SK-N-SH treated with all-trans-retinoic acid at 6 μM for 48 hours (cell line): ENCODE data around the gene PRL.

Experiments used
- ARNTL ChIP-seq: fragments of 450-650 bp; formaldehyde crosslinking; IDR thresholded peaks from 2 replicates; pipeline ENCODE4 v1.5.0; 2020; ENCODE audit warnings: low read depth, mild to moderate bottlenecking, moderate library complexity, borderline replicate concordance
- BACH2 ChIP-seq: fragments of 250-450 bp; sonication (Bioruptor Pico); IDR thresholded peaks from 2 replicates; pipeline ENCODE4 v1.9.0; 2021; ENCODE audit warnings: mild to moderate bottlenecking, borderline replicate concordance
- ESRRG ChIP-seq: fragments of 250-450 bp; sonication (Bioruptor Pico); IDR thresholded peaks from 2 replicates; pipeline ENCODE4 v1.6.1; 2021; ENCODE audit warnings: mild to moderate bottlenecking
- ISL1 ChIP-seq: fragments of 250-450 bp; sonication (Bioruptor Pico); IDR thresholded peaks from 2 replicates; pipeline ENCODE4 v2.1.2; 2022; ENCODE audit warnings: mild to moderate bottlenecking, moderate library complexity
- TOX ChIP-seq: fragments of 250-450 bp; sonication (Bioruptor Pico); IDR thresholded peaks from 2 replicates; pipeline ENCODE4 v1.8.0; 2021; ENCODE audit warnings: mild to moderate bottlenecking, moderate library complexity, borderline replicate concordance
- TSHZ2 ChIP-seq: fragments of 250-450 bp; sonication (Bioruptor Pico); IDR thresholded peaks from 2 replicates; pipeline ENCODE4 v1.5.0; 2020; ENCODE audit warnings: mild to moderate bottlenecking, moderate library complexity
- ZFP3 ChIP-seq: fragments of 250-450 bp; sonication (Bioruptor Pico); IDR thresholded peaks from 2 replicates; pipeline ENCODE4 v1.5.0; 2020; ENCODE audit warnings: mild to moderate bottlenecking, moderate library complexity
- ZFP30 ChIP-seq: fragments of 450-650 bp; formaldehyde crosslinking; IDR thresholded peaks from 2 replicates; pipeline ENCODE4 v1.5.0; 2022; ENCODE audit warnings: mild to moderate bottlenecking, moderate library complexity
- ZNF70 ChIP-seq: fragments of 450-650 bp; formaldehyde crosslinking; IDR thresholded peaks from 2 replicates; pipeline ENCODE4 v1.5.0; 2020; ENCODE audit warnings: mild to moderate bottlenecking, moderate library complexity
- ZNF8 ChIP-seq: fragments of 450-650 bp; formaldehyde crosslinking; IDR thresholded peaks from 2 replicates; pipeline ENCODE4 v1.5.0; 2020; ENCODE audit warnings: mild to moderate bottlenecking, moderate library complexity

- TF ChIP-seq ZFP30 (CRISPR knock-in tag), result no peak
- no peak for TF ChIP-seq ZNF8 (CRISPR knock-in tag)
- TF ChIP-seq ZFP3, result no peak
- no peak for TF ChIP-seq ESRRG (CRISPR knock-in tag)
- TF ChIP-seq ZNF70 (CRISPR knock-in tag), result no peak
- TF ChIP-seq TSHZ2, result no peak
- no peak for TF ChIP-seq ISL1 (CRISPR knock-in tag)
- no peak for TF ChIP-seq TOX (CRISPR knock-in tag)
- no peak for TF ChIP-seq BACH2 (CRISPR knock-in tag)
- TF ChIP-seq ARNTL (CRISPR knock-in tag), result no peak
These were observed at the start of gene PRL for GRCh38 chr6:22296936-22297335.
